Measurements from ENCODE around the gene HDAC1.
"Not testable (repeated sequence)": the region's sequence is repeated elsewhere in the genome, so short reads cannot be mapped to it uniquely, and the experiment has no call there.

The HDAC1 gene

GRCh38 chr1:32276032-32276782 is 15.7 kb upstream of the HDAC1 start:
- H3K27ac ChIP-seq: no peak overlapping the region
- DNase-seq (ENCODE audit: low spot score): no peak
- TF ChIP-seq, protein P1, sequence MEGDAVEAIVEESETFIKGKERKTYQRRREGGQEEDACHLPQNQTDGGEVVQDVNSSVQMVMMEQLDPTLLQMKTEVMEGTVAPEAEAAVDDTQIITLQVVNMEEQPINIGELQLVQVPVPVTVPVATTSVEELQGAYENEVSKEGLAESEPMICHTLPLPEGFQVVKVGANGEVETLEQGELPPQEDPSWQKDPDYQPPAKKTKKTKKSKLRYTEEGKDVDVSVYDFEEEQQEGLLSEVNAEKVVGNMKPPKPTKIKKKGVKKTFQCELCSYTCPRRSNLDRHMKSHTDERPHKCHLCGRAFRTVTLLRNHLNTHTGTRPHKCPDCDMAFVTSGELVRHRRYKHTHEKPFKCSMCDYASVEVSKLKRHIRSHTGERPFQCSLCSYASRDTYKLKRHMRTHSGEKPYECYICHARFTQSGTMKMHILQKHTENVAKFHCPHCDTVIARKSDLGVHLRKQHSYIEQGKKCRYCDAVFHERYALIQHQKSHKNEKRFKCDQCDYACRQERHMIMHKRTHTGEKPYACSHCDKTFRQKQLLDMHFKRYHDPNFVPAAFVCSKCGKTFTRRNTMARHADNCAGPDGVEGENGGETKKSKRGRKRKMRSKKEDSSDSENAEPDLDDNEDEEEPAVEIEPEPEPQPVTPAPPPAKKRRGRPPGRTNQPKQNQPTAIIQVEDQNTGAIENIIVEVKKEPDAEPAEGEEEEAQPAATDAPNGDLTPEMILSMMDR (IDR thresholded peaks at IDR 0.05): no peak
- no peak overlapping the region for H3K4me3 ChIP-seq

DNA sequence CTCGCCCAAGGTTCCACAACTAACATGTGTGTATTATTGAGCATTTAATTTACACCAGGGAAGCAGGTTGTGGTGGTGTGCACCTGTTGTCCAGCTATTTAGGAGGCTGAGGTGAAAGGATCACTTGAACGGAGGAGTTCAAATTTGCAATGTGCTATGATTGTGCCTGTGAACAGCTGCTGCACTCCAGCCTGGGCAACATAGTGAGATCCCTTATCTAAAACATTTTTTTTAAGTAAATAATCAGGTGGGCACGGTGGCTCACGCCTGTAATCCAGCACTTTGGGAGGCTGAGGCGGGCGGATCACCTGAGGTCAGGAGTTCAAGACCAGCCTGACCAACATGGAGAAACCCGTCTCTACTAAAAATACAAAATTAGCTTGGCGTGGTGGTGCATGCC is 7.1 kb upstream of the HDAC1 start:
- not testable (repeated sequence) for DNase-seq (ENCODE audit: low spot score); H3K4me3 ChIP-seq; H3K27ac ChIP-seq

DNA sequence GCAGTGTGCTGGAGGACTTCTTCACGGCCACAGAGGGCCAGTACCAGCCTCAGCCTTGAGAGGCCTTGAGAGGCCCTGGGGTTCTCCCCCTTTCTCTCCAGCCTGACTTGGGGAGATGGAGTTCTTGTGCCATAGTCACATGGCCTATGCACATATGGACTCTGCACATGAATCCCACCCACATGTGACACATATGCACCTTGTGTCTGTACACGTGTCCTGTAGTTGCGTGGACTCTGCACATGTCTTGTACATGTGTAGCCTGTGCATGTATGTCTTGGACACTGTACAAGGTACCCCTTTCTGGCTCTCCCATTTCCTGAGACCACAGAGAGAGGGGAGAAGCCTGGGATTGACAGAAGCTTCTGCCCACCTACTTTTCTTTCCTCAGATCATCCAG is 6.2 kb upstream of the HDAC1 start:
- DNase-seq (ENCODE audit: low spot score): no peak
- Histone ChIP-seq H3K4me3 (no peak overlapping the region), H3K27ac (no peak overlapping the region)
- TF ChIP-seq, protein P1 (IDR thresholded peaks at IDR 0.05): no peak

- DNase-seq (ENCODE audit: low spot score): no peak
- TF ChIP-seq, protein P1 (IDR thresholded peaks at IDR 0.05): no peak
- Histone ChIP-seq H3K27ac (no peak overlapping the region), H3K4me3 (no peak overlapping the region)
These were observed 5.1 kb upstream of the HDAC1 start for GRCh38 chr1:32286763-32287162.

DNA sequence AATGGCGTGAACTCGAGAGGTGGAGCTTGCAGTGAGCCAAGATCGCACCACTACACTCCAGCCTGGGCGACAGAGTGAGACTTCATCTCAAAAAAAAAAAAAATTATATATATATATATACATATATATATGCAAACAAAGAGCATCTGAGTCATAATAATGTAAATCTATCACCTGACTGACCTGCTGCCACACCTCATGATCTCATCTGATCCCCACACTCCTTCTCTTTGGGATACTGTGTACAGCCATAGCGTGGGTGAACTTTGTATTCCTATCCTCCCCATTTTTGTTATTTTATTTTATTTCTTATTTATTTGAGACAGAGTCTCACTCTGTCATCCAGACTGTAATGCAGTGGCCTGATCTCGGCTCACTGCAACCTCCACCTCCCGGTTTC is 2.6 kb upstream of the HDAC1 start:
- H3K4me3 ChIP-seq: no peak overlapping the region
- TF ChIP-seq, protein P1 (IDR thresholded peaks at IDR 0.05): no peak
- no peak overlapping the region for H3K27ac ChIP-seq
- DNase-seq (ENCODE audit: low spot score): no peak

- TF ChIP-seq, protein P1 (IDR thresholded peaks at IDR 0.05): no peak
- peak overlapping the region; percentile 82 for H3K4me3 ChIP-seq
- DNase-seq (ENCODE audit: low spot score): no peak
- H3K27ac ChIP-seq: peak overlapping the region; percentile 78 to 83
These were observed 657 bp upstream of the HDAC1 start for GRCh38 chr1:32291145-32291707.

DNA sequence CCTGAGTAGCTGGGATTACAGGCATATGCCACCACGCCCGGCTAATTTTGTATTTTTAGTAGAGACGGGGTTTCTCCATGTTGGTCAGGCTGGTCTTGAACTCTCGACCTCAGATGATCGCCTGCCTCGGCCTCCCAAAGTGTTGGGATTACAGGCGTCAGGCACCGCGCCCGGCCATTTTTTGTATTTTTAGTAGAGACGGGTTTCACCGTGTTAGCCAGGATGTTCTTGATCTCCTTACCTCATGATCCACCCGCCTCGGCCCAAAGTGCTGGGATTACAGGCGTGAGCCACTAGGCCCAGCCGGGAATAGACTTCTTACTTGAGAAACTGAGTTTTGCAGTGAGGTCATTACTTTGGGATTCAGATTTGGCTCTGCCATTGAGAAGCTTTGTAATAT is 6.3 kb downstream of the HDAC1 start:
- not testable (repeated sequence) for DNase-seq (ENCODE audit: low spot score); H3K27ac ChIP-seq; H3K4me3 ChIP-seq

DNA sequence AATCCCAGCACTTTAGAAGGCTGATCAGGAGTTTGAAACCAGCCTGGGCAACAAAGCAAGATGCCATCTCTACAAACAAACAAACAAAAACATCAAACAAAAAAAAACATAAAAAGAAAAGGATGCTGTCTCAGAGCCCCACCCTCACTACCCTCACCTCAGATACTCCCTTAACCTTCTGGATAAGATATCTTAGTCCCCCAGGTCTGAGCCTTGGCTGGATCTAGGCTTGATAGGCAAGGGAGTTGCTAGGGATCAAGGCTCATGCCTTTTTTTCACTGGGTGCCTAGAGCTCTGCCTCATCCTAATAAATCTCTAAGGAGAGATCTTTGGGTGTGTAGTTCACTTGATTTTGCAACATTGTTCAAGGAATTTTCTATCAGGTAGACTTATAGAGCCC is 7.4 kb downstream of the HDAC1 start:
- no peak overlapping the region for H3K27ac ChIP-seq
- no peak for DNase-seq (ENCODE audit: low spot score)
- TF ChIP-seq, protein P1 (IDR thresholded peaks at IDR 0.05): no peak
- no peak overlapping the region for H3K4me3 ChIP-seq
